Liver (tissue), 9 donors: Measurements from ENCODE around the gene NLGN1. TPM values are rescaled to one million over a fixed set of nuclear protein-coding genes. Genes with fewer than 3 reads are reported as not detected.

Source experiments
- DNase-seq: peaks from one replicate; pipeline ENCODE4 v3.0.0-alpha.2; 2017; ENCODE audit warnings: low spot score
- H3K27ac ChIP-seq, 2 donors: one replicate each; pipeline ENCODE4 v1.7.0; 2013; ENCODE audit warnings: inconsistent platforms in 2 of 2, low read length in 2 of 2, control low read depth in 1 of 2, low read depth in 1 of 2, mild to moderate bottlenecking in 1 of 2
- H3K27me3 ChIP-seq, 4 donors: one replicate each; pipeline versions ENCODE4 v1.6.1 to v1.7.0; 2013; ENCODE audit warnings: low read length in 3 of 4, inconsistent platforms in 1 of 4, mild to moderate bottlenecking in 1 of 4, moderate library complexity in 1 of 4; ENCODE audit not compliant: control insufficient read depth in 4 of 4, insufficient read depth in 4 of 4
- H3K36me3 ChIP-seq, 4 donors: one replicate each; pipeline versions ENCODE4 v1.6.1 to v1.7.0; 2013; ENCODE audit warnings: low read length in 3 of 4, mild to moderate bottlenecking in 3 of 4, low read depth in 1 of 4, moderate library complexity in 1 of 4; ENCODE audit not compliant: control insufficient read depth in 4 of 4, insufficient read depth in 3 of 4
- H3K4me1 ChIP-seq, 4 donors: one replicate each; pipeline versions ENCODE4 v1.6.1 to v1.7.0; 2013; ENCODE audit warnings: low read length in 3 of 4, mild to moderate bottlenecking in 3 of 4, moderate library complexity in 1 of 4; ENCODE audit not compliant: control insufficient read depth in 4 of 4, insufficient read depth in 4 of 4
- H3K4me3 ChIP-seq, 3 donors: one replicate each; pipeline versions ENCODE4 v1.6.1 to v1.7.0; 2013; ENCODE audit warnings: low read length in 3 of 3, control low read depth in 1 of 3, low read depth in 1 of 3, mild to moderate bottlenecking in 1 of 3
- H3K9ac ChIP-seq, 2 donors: one replicate each; pipeline ENCODE4 v1.7.0; 2013; ENCODE audit warnings: low read length in 2 of 2, mild to moderate bottlenecking in 2 of 2, moderate library complexity in 2 of 2, control low read depth in 1 of 2, low read depth in 1 of 2
- H3K9me3 ChIP-seq, 4 donors: one replicate each; pipeline versions ENCODE4 v1.6.1 to v1.7.0; 2013; ENCODE audit warnings: low read length in 3 of 4; ENCODE audit not compliant: control insufficient read depth in 4 of 4
- ATF3 ChIP-seq: IDR thresholded peaks from 2 replicates; pipeline ENCODE4 v1.6.1; 2016; ENCODE audit warnings: antibody characterized with exemption
- CTCF ChIP-seq: fragments of 150-350 bp; IDR thresholded peaks from 2 replicates; pipeline ENCODE4 v1.5.1; 2017; ENCODE audit warnings: improper control_type of control experiment, low read depth, low read length; ENCODE audit not compliant: missing input control
- EGR1 ChIP-seq, 2 donors: IDR thresholded peaks; 2 replicates each; pipeline ENCODE4 v1.6.1; 2016 to 2018; ENCODE audit warnings: antibody characterized with exemption in 2 of 2, low read depth in 2 of 2
- FOXA1 ChIP-seq: IDR thresholded peaks from 2 replicates; pipeline ENCODE4 v1.6.1; 2016; ENCODE audit warnings: antibody characterized with exemption
- FOXA2 ChIP-seq: IDR thresholded peaks from 2 replicates; pipeline ENCODE4 v1.6.1; 2016; ENCODE audit warnings: antibody characterized with exemption
- GABPA ChIP-seq, 2 donors: IDR thresholded peaks in 1 of 2; conservative IDR thresholded peaks in 1 of 2; 2 replicates each; pipeline ENCODE4 v1.6.1; 2016; ENCODE audit warnings: antibody characterized with exemption in 2 of 2, mild to moderate bottlenecking in 1 of 2, moderate library complexity in 1 of 2
- HNF4A ChIP-seq, 2 donors: conservative IDR thresholded peaks; 2 replicates each; pipeline ENCODE4 v1.6.1; 2016; ENCODE audit warnings: antibody characterized with exemption in 2 of 2, mild to moderate bottlenecking in 2 of 2
- HNF4G ChIP-seq: IDR thresholded peaks from 2 replicates; pipeline ENCODE4 v1.6.1; 2016; ENCODE audit warnings: antibody characterized with exemption
- JUND ChIP-seq, 2 donors: IDR thresholded peaks; 2 replicates each; pipeline ENCODE4 v1.6.1; 2016; ENCODE audit warnings: antibody characterized with exemption in 2 of 2
- MAX ChIP-seq: IDR thresholded peaks from 2 replicates; pipeline ENCODE4 v1.6.1; 2016; ENCODE audit warnings: antibody characterized with exemption
- NR2F2 ChIP-seq: IDR thresholded peaks from 2 replicates; pipeline ENCODE4 v1.6.1; 2016; ENCODE audit warnings: antibody characterized with exemption
- RAD21 ChIP-seq, 2 donors: IDR thresholded peaks; 2 replicates each; pipeline ENCODE4 v1.6.1; 2016; ENCODE audit warnings: antibody characterized with exemption in 2 of 2, mild to moderate bottlenecking in 2 of 2
- REST ChIP-seq: IDR thresholded peaks from 2 replicates; pipeline ENCODE4 v1.6.1; 2016; ENCODE audit warnings: antibody characterized with exemption, mild to moderate bottlenecking
- RXRA ChIP-seq, 2 donors: IDR thresholded peaks; 2 replicates each; pipeline ENCODE4 v1.6.1; 2017 to 2018; ENCODE audit warnings: antibody characterized with exemption in 2 of 2, mild to moderate bottlenecking in 1 of 2
- SP1 ChIP-seq: IDR thresholded peaks from 2 replicates; pipeline ENCODE4 v1.6.1; 2018; ENCODE audit warnings: antibody characterized with exemption, mild to moderate bottlenecking
- TAF1 ChIP-seq: conservative IDR thresholded peaks from 2 replicates; pipeline ENCODE4 v1.6.1; 2016; ENCODE audit warnings: antibody characterized with exemption, mild to moderate bottlenecking
- YY1 ChIP-seq: IDR thresholded peaks from 2 replicates; pipeline ENCODE4 v1.6.1; 2016; ENCODE audit warnings: antibody characterized with exemption, mild to moderate bottlenecking
- ZBTB33 ChIP-seq: IDR thresholded peaks from 2 replicates; pipeline ENCODE4 v1.6.1; 2016; ENCODE audit warnings: antibody characterized with exemption
- WGBS: extraction: QIAGEN DNeasy Blood & Tissue Kit; methylation state at CpG from one replicate; pipeline ENCODE4 v1.1.7; 2013; 5-methylcytosine and 5-hydroxymethylcytosine counted together
- polyA plus RNA-seq, 2 donors: library from polyadenylated mRNA; stranded (reverse) in 1 of 2; unstranded in 1 of 2; fragments of 200-250 nt in 1 of 2; fragments of >200 nt in 1 of 2; fragmentation: Nextera tagmentation in 1 of 2; extraction: Ambion mirVana in 1 of 2; gene quantifications; one replicate each; pipeline versions ENCODE4 v1.2.1 to v1.2.3, GENCODE V29; 2013 to 2015
- total RNA-seq, 2 donors: library from RNA; depleted of rRNA; stranded (reverse); fragments of >200 nt; gene quantifications; one replicate each; pipeline ENCODE4 v1.2.3, GENCODE V29; 2014
- donor health status: healthy.
- donor health status: healthy.
- donor health status: healthy.
- donor health status: healthy.
- donor health status: healthy.

NLGN1 gene
- total and polyA plus RNA-seq, 4 donors = 0.02 to 0.67 (median 0.37) TPM; not detected in 1

- H3K9ac ChIP-seq = no peak overlapping the region
- no peaks in the 10 kb centered on the region for H3K9me3 ChIP-seq
- DNase-seq = no peak
- no peaks in the 10 kb centered on the region for H3K27me3 ChIP-seq
- no peaks in the 10 kb centered on the region for H3K36me3 ChIP-seq
- no peak overlapping the region for H3K4me3 ChIP-seq
- H3K4me1 ChIP-seq = no peaks in the 10 kb centered on the region
- WGBS = 74% methylated on average over 2 of the region's 2 CpGs
- no peak overlapping the region for H3K27ac ChIP-seq
- TF ChIP-seq GABPA (IDR thresholded peaks at IDR 0.05 in 1 of 2, conservative IDR thresholded peaks at IDR 0.05 in 1 of 2) (no peak), EGR1 (IDR thresholded peaks at IDR 0.05; ENCODE audit: low read depth in 2 of 2) (no peak)
Measured at GRCh38 chr3:174111776-174112175, 714.2 kb downstream of the NLGN1 start.

- Histone ChIP-seq H3K9ac (no peak overlapping the region), H3K27me3 (no peaks in the 10 kb centered on the region), H3K27ac (no peak overlapping the region), H3K36me3 (no peaks in the 10 kb centered on the region), H3K9me3 (no peaks in the 10 kb centered on the region), H3K4me3 (no peak overlapping the region), H3K4me1 (no peaks in the 10 kb centered on the region)
- 91% methylated on average over 4 of the region's 4 CpGs for WGBS
- DNase-seq = no peak
- TF ChIP-seq FOXA1 (no peak), MAX (no peak), EGR1 (IDR thresholded peaks at IDR 0.05; ENCODE audit: low read depth in 2 of 2) (no peak), HNF4G (no peak), SP1 (no peak), REST (no peak), FOXA2 (no peak), TAF1 (no peak), ATF3 (no peak), YY1 (no peak), ZBTB33 (no peak), CTCF (no peak), HNF4A (conservative IDR thresholded peaks at IDR 0.05) (no peak), NR2F2 (no peak), JUND (IDR thresholded peaks at IDR 0.05) (no peak), GABPA (IDR thresholded peaks at IDR 0.05 in 1 of 2, conservative IDR thresholded peaks at IDR 0.05 in 1 of 2) (no peak), RXRA (IDR thresholded peaks at IDR 0.05) (no peak), RAD21 (IDR thresholded peaks at IDR 0.05) (no peak)
Measured at GRCh38 chr3:174116421-174116820, 718.9 kb downstream of the NLGN1 start.
